HG02943 (cell line): ENCODE results near the gene CSF2RB.
A peak's percentile ranks its signal among the peaks of the same experiment; 100 is the strongest.

ENCODE experiments used
- ATAC-seq: cut with Tn5 transposase; IDR thresholded peaks from one replicate; pipeline ENCODE4 v1.9.1; 2021; ENCODE audit warnings: mild to moderate bottlenecking, low read depth, moderate library complexity; ENCODE audit not compliant: unreplicated experiment

Gene CSF2RB

GRCh38 chr22:36913427-36914389, at the start of gene CSF2RB:
Gene CSF2RB (plus strand): TSS chr22:36913628. CDS start chr22:36922208, 8,580 bp downstream.
- no peak for ATAC-seq

DNA sequence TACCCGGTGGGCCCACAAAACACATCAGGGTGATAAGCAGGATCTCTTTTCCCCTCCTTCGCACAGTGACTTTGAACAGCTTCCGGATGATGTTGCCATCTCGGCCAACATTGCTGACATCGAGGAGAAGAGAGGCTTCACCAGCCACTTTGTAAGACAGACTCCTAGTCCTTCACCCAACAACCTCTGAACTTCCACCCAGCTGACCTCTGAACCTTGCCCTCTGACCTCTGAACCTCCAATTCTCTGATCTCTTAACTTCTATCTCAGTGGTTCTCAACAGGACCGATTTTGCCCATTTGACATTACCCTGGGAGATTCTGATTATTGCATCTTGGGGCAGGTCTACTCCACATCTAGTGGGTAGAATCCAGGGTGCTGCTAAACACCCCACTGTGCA, 49.4 kb upstream of the CSF2RB start:
- no peak for ATAC-seq

- ATAC-seq = no peak
These were observed 48.8 kb upstream of the CSF2RB start for GRCh38 chr22:36864454-36865215.

- no peak for ATAC-seq
These were observed 48.1 kb upstream of the CSF2RB start for GRCh38 chr22:36865346-36865745.

DNA sequence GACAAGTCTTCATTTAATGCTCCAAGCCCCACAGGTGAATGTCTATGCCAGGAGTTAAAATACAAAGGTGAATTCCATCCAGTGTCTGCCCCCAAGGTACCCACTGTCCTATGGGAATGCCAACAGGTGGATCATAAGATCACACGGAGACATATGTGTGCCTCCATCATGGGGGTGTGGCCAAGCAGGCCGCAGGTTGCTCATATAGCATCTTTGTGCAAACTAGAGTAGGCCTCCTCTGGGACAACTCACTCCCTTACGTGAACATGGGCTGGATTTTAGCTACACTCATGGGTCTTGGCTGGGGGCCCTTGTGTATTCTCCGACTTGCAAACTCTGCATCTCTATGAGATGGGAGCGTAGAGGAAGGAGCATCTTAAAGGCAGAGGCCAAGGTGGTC, 45.7 kb upstream of the CSF2RB start:
- ATAC-seq = no peak

DNA sequence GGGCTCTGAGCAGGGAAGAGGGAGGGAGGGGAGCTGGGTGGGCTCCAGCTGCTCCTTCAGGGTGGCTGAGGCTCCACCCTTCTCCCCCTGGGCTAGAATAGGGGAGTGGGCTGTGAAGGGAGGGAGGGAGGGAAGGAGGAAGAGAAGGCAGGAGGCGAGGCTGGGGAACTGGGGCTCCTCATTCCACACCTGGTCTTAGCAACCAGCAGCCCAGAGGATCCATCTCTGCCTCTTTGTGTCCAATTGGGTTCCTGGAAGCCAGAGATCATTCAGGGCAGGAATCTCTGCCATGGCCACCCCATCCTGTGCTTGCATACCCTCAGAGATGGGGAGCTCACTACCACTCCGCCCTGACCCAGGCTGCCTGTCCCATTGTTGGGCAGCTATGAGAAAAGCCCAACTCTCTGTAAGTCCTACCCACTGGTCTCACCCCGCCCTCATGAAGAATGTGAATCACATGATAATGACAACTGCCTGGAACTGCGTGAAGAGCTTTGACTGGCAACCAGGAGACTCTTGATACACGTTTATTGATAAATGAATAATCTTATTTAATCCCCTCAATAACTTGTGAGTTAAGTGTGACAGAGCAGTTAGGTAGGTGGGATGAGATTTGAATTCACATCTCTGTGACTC, 44.8 kb upstream of the CSF2RB start:
- ATAC-seq = no peak

DNA sequence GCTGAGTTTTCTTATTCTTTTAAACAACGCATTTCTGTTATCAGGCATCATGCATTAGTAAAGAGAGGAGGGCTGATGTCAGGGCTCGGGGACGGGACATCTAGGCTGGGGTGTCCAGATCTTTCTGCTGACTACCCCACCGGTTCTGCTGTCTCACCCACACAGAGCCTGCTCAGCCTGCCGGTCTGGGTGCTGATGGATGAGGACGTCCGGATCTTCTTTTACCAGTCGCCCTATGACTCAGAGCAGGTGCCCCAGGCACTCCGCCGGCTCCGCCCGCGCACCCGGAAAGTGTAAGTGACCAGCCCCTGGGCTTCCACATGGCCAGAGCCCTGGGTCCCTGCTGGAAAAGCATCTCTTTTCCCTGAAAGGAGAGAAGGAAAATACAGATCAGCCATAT, 43.2 kb upstream of the CSF2RB start:
- ATAC-seq = no peak

DNA sequence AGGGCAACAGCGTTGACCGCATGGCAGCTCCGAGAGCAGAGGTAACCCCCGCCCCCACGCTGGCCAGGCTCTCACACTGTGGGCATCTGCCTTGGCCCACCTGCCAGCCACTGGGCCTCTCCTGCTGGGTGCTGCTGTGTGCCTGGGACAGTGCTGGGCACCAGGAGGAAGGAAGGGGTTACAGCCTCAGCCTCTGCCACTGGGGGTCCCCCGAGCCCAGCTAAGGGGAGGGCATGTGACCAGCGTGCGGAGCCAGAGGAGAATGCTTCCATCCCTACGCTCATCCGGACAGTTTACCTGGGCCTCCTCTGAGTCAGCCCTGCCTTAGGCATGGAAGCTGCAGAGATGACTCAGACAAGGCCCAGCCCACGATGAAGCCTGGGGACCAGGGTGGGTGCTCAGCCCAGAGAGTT, 41.8 kb upstream of the CSF2RB start:
- no peak for ATAC-seq

- ATAC-seq = no peak
These were observed 41.3 kb upstream of the CSF2RB start for GRCh38 chr22:36872084-36872483.

DNA sequence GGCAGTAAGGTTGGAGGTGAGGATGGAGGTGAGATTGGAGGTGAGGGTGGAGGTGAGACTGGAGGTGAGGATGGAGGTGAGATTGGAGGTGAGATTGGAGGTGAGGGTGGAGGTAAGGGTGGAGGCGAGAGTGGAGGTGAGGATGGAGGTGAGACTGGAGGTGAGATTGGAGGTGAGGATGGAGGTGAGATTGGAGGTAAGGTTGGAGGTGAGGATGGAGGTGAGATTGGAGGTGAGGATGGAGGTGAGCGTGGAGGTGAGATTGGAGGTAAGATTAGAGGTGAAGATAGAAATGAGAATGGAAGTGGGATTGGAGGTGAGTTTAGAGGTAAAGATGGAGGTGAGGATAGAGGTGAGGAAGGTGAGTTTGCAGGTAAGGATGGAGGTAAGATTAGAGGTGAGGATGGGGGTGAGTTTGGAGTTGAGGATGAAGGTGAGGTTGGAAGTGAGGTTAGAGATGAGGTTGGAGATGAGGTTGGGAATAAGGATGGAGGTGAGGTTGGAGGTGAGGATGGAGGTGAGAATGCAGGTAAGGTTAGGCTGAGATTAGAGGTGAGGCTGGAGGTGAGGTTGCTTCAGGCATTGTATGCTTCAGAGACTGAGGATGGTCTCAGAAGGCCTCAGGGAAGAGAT, 40.4 kb upstream of the CSF2RB start:
- ATAC-seq = no peak

GRCh38 chr22:36873614-36874308, 39.7 kb upstream of the CSF2RB start:
- ATAC-seq = peak; percentile 65

DNA sequence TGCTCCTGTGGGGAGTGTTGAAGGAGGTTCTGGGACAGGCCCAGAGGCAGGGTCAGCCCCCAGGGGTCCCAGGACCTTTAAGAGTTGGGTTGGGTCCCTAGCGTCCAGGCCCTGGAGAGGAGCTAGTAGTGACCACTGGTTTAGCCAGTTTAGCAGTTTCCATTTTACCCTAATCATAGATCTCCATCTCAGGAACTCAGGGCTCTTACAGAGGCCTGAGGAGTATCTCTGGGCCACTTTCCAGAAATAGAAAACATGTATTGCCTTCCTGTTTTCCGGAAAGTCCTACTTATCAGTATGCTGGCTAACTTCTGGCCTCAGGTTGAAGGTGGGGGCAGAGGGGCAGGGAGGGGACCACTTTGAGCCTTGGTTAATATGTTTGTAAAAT, 39.1 kb upstream of the CSF2RB start:
- no peak for ATAC-seq

DNA sequence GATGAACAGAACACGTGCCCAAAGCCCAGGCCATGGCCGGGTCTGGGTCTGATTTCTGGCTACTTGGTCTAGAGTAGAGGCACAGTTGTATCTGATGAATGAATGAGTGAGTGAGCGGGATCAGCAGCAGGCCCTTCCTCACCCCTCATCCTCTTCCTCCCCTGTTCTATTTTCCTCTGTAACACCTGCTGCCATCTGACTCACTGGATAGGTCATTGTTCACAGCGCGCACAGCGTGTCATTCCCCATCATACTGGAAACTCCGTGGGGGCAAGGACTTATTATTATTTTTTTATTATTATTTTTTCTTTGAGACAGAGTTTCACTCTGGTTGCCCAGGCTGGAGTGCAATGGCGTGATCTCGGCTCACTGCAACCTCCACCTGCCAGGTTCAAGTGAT, 38.7 kb upstream of the CSF2RB start:
- no peak for ATAC-seq

DNA sequence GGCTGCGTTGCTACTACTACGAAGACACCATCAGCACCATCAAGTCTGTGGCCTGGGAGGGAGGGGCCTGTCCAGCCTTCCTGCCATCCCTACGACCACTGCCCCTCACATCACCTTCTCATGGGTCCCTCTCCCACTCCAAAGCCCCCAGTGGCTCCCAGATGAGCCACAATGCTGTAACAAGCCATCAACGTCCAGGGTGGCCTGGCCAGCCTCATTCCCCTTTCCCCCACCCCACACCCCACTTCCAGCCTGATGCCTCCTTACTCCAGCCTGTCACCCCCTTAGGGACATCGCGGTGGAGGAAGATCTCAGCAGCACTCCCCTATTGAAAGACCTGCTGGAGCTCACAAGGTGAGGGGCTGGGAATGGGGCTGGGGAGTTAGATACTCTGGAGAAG, 37.7 kb upstream of the CSF2RB start:
- no peak for ATAC-seq

DNA sequence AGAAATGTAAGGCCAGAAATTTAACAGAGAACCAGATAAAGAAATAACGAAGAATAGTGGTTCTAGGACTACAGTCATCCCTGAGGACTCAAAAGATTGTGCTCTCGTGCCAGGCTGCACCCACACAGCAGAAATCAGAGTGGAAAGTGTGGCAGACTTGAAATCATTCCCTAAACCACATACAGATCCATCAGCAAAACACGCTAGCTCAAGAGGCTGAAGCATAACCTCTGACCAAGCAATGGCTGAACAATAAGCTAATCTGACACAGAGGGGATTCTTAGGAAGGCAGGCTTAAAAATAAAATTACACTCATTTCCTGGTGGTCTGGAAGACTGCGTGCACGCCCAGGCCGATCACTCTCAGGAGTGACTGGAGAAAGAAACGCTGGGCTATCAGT, 33.7 kb upstream of the CSF2RB start:
- no peak for ATAC-seq

GRCh38 chr22:36881504-36882245, 31.8 kb upstream of the CSF2RB start:
- ATAC-seq = no peak

DNA sequence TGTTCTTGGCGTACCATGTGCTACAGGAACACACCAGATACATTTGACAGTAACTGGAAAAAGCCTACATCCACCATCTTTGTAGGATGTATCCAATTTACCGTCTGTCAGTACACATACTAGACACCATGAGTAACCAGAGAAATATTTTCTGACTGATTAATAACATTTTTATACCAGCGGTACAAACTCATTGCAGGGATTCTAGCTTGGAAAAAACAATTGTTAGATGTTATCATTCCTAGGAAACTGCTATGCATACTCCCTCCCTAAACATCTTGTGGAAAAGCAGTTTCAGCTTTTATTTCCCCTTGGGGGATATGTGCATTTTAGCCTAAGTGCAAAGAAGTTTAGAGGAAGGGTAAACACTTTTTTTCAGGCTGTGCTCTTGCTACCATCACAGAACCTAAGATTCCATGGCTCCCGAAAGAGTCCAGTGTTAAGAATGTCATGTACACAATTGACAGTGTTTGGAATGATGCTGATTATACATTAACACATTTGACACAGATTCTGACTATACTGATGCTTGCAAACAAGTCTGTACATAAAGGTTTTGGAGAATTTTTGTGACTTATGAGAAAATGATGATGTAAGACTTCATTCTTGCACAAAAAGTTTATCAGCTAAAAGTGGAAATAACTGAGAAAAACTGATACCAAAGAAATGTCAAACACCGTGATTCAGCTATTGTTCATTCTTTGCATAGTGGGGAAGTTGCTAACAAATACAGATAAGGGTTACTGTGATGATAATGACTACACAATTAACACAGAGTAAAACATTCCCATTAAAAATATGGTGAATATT, 28.9 kb upstream of the CSF2RB start:
- no peak for ATAC-seq

- ATAC-seq = no peak
These were observed 28.0 kb upstream of the CSF2RB start for GRCh38 chr22:36885474-36885873.

DNA sequence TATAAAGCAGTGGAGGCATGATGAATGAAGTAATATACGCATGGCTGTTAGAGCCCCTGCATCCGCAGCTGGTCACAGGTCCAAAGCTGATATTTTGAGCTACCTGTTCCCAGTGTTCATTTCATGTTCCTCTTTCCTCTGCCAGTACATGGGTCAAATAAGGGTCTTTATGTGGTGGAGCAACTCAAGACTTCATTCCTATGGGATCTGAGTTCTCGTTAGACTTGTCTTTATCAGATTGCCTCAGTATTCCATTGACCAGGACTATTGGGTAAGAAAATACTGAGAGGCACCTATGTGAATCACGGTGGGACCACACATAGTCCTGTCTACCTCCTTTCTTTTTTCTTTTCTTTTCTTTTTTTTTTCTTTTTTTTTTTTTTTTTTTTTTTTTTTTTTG, 27.4 kb upstream of the CSF2RB start:
- ATAC-seq = no peak
